HG02938 (cell line): Measurements from ENCODE around the gene IL1A.
A peak's percentile ranks its signal among the peaks of the same experiment; 100 is the strongest.

Experiments used
- ATAC-seq: cut with Tn5 transposase; IDR thresholded peaks from one replicate; pipeline ENCODE4 v1.9.1; 2021; ENCODE audit warnings: mild to moderate bottlenecking, moderate library complexity; ENCODE audit not compliant: unreplicated experiment

The IL1A gene

DNA sequence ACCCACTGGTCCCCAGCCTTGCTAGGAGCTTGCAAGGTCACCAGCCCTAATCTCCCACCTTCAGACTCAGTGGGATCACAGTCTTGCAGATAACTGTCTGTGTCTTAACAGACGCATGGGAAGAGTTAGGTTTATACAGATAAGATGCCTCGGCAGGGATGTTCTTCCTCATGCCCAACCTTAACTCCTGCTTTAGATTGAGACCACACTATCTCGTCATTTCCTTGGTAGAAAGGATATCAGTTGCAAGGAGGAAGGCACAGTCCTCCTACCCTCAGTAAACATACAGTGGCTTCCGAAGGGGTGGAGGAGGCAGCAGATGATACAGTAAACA is 56.3 kb downstream of the IL1A start:
- ATAC-seq = no peak

DNA sequence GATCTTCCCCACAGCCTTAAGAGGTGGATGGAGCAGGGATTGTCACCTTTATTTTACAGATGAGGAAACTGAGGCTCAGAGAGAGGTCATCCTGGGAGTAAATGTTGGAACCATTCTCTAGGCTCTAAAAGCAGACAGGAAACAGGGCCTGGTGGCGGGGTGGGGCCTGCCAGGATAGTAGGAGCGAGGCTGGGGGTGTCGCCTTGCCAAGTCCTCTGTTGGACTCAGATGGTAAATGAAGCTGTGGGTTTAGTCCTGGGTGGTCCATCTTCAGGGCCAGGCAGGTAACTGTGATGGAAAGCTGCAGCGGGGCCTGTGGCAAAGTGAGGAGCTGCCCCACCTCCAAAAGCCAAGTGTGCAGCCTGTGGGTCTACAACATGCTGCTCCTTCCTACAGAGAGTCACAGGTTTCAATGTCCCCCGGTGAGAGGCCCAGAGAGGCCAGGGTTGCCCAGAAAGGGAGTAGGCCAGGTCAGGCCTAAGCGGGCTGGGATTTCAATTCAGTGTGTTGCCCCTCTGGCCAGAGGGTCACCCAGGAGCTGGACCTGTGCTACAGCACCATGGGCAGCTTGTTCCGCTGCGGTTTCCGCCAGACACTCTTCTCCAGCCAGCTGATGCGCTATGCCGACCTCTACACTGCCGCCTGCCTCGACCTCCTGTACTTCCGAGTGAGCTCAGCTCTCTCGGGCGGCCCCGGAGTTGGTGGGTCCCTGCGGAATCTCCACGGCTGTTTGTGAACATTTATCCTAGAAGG is 56.8 kb downstream of the IL1A start:
- no peak for ATAC-seq

DNA sequence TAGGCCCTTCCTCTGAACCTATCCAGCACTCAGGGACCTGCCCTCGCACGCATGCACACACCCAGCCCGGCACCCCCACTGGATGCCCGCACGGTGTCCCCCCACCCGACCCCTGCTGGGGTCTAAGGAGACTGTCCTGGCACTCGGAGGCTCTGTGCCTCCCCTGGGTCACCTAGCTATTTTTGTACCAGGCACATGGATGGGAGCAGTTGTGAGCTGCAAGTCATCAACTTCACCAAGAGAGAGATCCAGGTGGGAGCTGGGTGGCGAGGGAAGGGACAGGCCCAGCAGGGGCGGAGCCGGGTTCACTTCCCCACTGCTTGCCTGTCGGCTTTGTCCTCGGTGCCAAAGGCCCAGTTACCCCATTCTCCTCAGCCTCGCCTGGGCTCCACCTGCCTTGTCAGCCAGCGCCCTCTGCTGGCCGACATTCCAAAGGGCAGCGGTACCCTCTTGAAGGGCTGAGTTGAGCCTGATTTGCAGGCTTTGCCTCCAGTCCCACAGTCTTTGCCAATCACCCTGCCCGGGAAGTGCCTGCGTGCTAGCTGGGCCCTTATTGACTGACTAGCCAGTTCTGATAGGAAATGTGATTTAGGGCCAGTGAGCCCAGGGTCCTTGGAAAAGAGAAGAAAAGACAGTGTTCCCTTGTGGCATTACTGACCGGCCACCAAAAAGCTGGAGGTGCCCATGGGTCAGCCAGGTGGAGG is 57.7 kb downstream of the IL1A start:
- ATAC-seq = peak; percentile 70

GRCh38 chr2:112725545-112726457 is 58.5 kb downstream of the IL1A start:
- ATAC-seq = no peak

- ATAC-seq = no peak
Observed at GRCh38 chr2:112724591-112725525, 59.4 kb downstream of the IL1A start.

- ATAC-seq = no peak
Observed at GRCh38 chr2:112723995-112724394, 60.3 kb downstream of the IL1A start.
